Colonic mucosa (tissue), 4 donors: Measurements from ENCODE around the gene PTGES3L. TPM values are rescaled to one million over a fixed set of nuclear protein-coding genes. Genes with fewer than 3 reads are reported as not detected.

Experiments
- DNase-seq: peaks from one replicate; pipeline ENCODE4 v3.0.0-alpha.2; 2020
- H3K27ac ChIP-seq: fragments of 200-600 bp; one replicate; pipeline ENCODE4 v1.8.0; 2021
- H3K27me3 ChIP-seq: fragments of 200-600 bp; one replicate; pipeline ENCODE4 v1.8.0; 2021
- H3K36me3 ChIP-seq: fragments of 200-600 bp; one replicate; pipeline ENCODE4 v1.8.0; 2021
- H3K4me1 ChIP-seq: fragments of 200-600 bp; one replicate; pipeline ENCODE4 v1.8.0; 2021; ENCODE audit warnings: mild to moderate bottlenecking
- H3K4me3 ChIP-seq: fragments of 200-600 bp; one replicate; pipeline ENCODE4 v1.8.0; 2021
- H3K9ac ChIP-seq, 2 donors: one replicate each; pipeline ENCODE4 v1.7.0; 2013; ENCODE audit warnings: control low read depth in 2 of 2, low read depth in 2 of 2, low read length in 2 of 2
- H3K9me3 ChIP-seq: fragments of 200-600 bp; one replicate; pipeline ENCODE4 v1.8.0; 2021
- CTCF ChIP-seq: fragments of 200-600 bp; IDR thresholded peaks from one replicate; pipeline ENCODE4 v1.8.0; 2022; ENCODE audit warnings: antibody characterized with exemption, mild to moderate bottlenecking
- intact Hi-C: fragments of 100-400 bp; cut with DNase I; formaldehyde crosslinking; loops from one replicate; pipeline ENCODE4 v1.14.1; 2022
- total RNA-seq, 2 donors: library from RNA; stranded (reverse); fragmentation: NEBNext Ultra II Directional in 1 of 2; extraction: Animal tissue kit (Norgen Biotek cat#: 25700) in 1 of 2; gene quantifications; one replicate each; pipeline ENCODE4 v1.2.1, GENCODE V29; 2021
- donor health status: healthy.
- donor health status: DM: no; HTN: no; CAD: no.
- donor health status: DM: no; HTN: no; CAD: no.

The PTGES3L gene
- total RNA-seq, 2 donors from 2014 or later = 1.5 to 2.4 TPM

GRCh38 chr17:42950044-42950783, 29.7 kb downstream of the PTGES3L start:
- no peaks in the 10 kb centered on the region for H3K27me3 ChIP-seq
- H3K4me1 ChIP-seq = no peaks in the 10 kb centered on the region
- intact Hi-C loops = no loop called here
- TF ChIP-seq CTCF = no peak
- H3K27ac ChIP-seq = no peak overlapping the region
- no peak overlapping the region for H3K9ac ChIP-seq
- no peaks in the 10 kb centered on the region for H3K9me3 ChIP-seq
- peaks cover 4% of the 10 kb centered on the region for H3K36me3 ChIP-seq
- DNase-seq = no peak
- no peak overlapping the region for H3K4me3 ChIP-seq

- TF ChIP-seq CTCF = no peak
- no peak overlapping the region for H3K27ac ChIP-seq
- H3K27me3 ChIP-seq = no peaks in the 10 kb centered on the region
- H3K9ac ChIP-seq = no peak overlapping the region
- H3K4me1 ChIP-seq = no peaks in the 10 kb centered on the region
- no peaks in the 10 kb centered on the region for H3K36me3 ChIP-seq
- no peak for DNase-seq
- intact Hi-C loops = no loop called here
- no peak overlapping the region for H3K4me3 ChIP-seq
- no peaks in the 10 kb centered on the region for H3K9me3 ChIP-seq
Observed at GRCh38 chr17:42946812-42947211, 33.1 kb downstream of the PTGES3L start.

- Histone ChIP-seq H3K27me3 (no peaks in the 10 kb centered on the region), H3K36me3 (no peaks in the 10 kb centered on the region), H3K4me3 (no peak overlapping the region), H3K9ac (no peak overlapping the region), H3K4me1 (no peaks in the 10 kb centered on the region), H3K9me3 (no peaks in the 10 kb centered on the region), H3K27ac (no peak overlapping the region)
- TF ChIP-seq CTCF = no peak
- intact Hi-C loops = no loop called here
- DNase-seq = no peak
Observed at GRCh38 chr17:42944211-42944610, 35.7 kb downstream of the PTGES3L start.

GRCh38 chr17:42937712-42938596, 41.9 kb downstream of the PTGES3L start:
- H3K9ac ChIP-seq = no peak overlapping the region
- peak; percentile 43 for TF ChIP-seq CTCF
- no peaks in the 10 kb centered on the region for H3K4me1 ChIP-seq
- no peak overlapping the region for H3K27ac ChIP-seq
- no peak overlapping the region for H3K4me3 ChIP-seq
- H3K36me3 ChIP-seq = no peaks in the 10 kb centered on the region
- H3K27me3 ChIP-seq = no peaks in the 10 kb centered on the region
- no peaks in the 10 kb centered on the region for H3K9me3 ChIP-seq
- DNase-seq = peak; percentile 22
- intact Hi-C loops = loop anchor here (2.0 kb wide), 1 partner anchor 95 kb away; no protein-coding TSS in a partner anchor

GRCh38 chr17:42929497-42929844, 50.4 kb downstream of the PTGES3L start:
- Histone ChIP-seq H3K36me3 (no peaks in the 10 kb centered on the region), H3K4me3 (no peak overlapping the region), H3K9me3 (no peaks in the 10 kb centered on the region), H3K9ac (no peak overlapping the region), H3K27me3 (no peaks in the 10 kb centered on the region), H3K4me1 (peaks cover 4% of the 10 kb centered on the region), H3K27ac (no peak overlapping the region)
- DNase-seq = no peak
- peak; percentile 64 for TF ChIP-seq CTCF
- intact Hi-C loops = loop anchor here (2.0 kb wide), 1 partner anchor 87 kb away; no protein-coding TSS in a partner anchor
